Measurements from ENCODE around the gene LBX2. TPM values are rescaled to one million over a fixed set of nuclear protein-coding genes. Genes with fewer than 3 reads are reported as not detected.

The LBX2 gene
- total and polyA plus RNA-seq, 10 of the 15 experiments (the other 5 are each of a cell fraction or from before 2014, with no cell fraction given): 0.08 to 4.0 (median 0.27) TPM

GRCh38 chr2:74530239-74531187, 31.1 kb upstream of the LBX2 start (continued):
- TF ChIP-seq NKRF (conservative IDR thresholded peaks at IDR 0.05) (peak; percentile 91), CTCF (IDR thresholded peaks at IDR 0.05 in 2 of 3, conservative IDR thresholded peaks at IDR 0.05 in 1 of 3; ENCODE audit: control insufficient read depth in 2 of 3, extremely low read depth in 1 of 3, insufficient read depth in 1 of 3, low read depth in 3 of 3, low read length in 3 of 3) (no peak), GABPA (IDR thresholded peaks at IDR 0.05; ENCODE audit: low read depth) (no peak), SMC3 (IDR thresholded peaks at IDR 0.05; ENCODE audit: borderline replicate concordance, low read length) (no peak), MXI1 (IDR thresholded peaks at IDR 0.05; ENCODE audit: low read depth, low read length) (peak; percentile 94), IKZF1 (conservative IDR thresholded peaks at IDR 0.05) (peak; percentile 52), RCOR1 (conservative IDR thresholded peaks at IDR 0.05; ENCODE audit: low read depth, low read length) (0 out of 2 replicates have a peak, but pooled peaks have one; percentile 65), BMI1 (IDR thresholded peaks at IDR 0.05; ENCODE audit: borderline replicate concordance) (peak; percentile 53; the same call in 1 of the 2 replicates), SP1 (IDR thresholded peaks at IDR 0.05; ENCODE audit: low read depth, low read length) (peak; percentile 7), EP300 (IDR thresholded peaks at IDR 0.05; ENCODE audit: borderline replicate concordance in 1 of 2, control insufficient read depth in 1 of 2, low read depth in 2 of 2, low read length in 2 of 2) (peak in 1 of 2 experiments; percentile 54; a peak in 2 of 4 replicates), YBX1 (IDR thresholded peaks at IDR 0.05) (no peak), ZZZ3 (IDR thresholded peaks at IDR 0.05; ENCODE audit: control insufficient read depth, insufficient read length, low read depth) (no peak), POLR2A (IDR thresholded peaks at IDR 0.05; ENCODE audit: low read depth, low read length) (peak; percentile 85), IKZF2 (IDR thresholded peaks at IDR 0.05) (peak in 1 of 2 experiments; percentile 17; a peak in 1 of 4 replicates), RELA (IDR thresholded peaks at IDR 0.05; ENCODE audit: borderline replicate concordance, partially characterized antibody) (peak; percentile 91), JUNB (IDR thresholded peaks at IDR 0.05) (peak; percentile 30; the same call in 1 of the 2 replicates), STAT3 (IDR thresholded peaks at IDR 0.05; ENCODE audit: low read depth, low read length) (no peak), BACH1 (IDR thresholded peaks at IDR 0.05; ENCODE audit: borderline replicate concordance) (no peak), NR2F1 (conservative IDR thresholded peaks at IDR 0.05) (peak; percentile 63), RAD51 (IDR thresholded peaks at IDR 0.05) (0 out of 2 replicates have a peak, but pooled peaks have one; percentile 14), WRNIP1 (IDR thresholded peaks at IDR 0.05; ENCODE audit: borderline replicate concordance, low read depth, low read length) (no peak), YY1 (IDR thresholded peaks at IDR 0.05; ENCODE audit: low read depth, low read length) (peak; percentile 23; the same call in 1 of the 2 replicates), ATF7 (IDR thresholded peaks at IDR 0.05; ENCODE audit: low read depth) (0 out of 2 replicates have a peak, but pooled peaks have one; percentile 50), IRF4 (IDR thresholded peaks at IDR 0.05; ENCODE audit: low read depth, low read length) (0 out of 2 replicates have a peak, but pooled peaks have one; percentile 23), TAF1 (IDR thresholded peaks at IDR 0.05; ENCODE audit: borderline replicate concordance, low read depth, low read length) (peak; percentile 44; the same call in 1 of the 2 replicates), ASH2L (IDR thresholded peaks at IDR 0.05; ENCODE audit: borderline replicate concordance, low read depth) (no peak), NBN (IDR thresholded peaks at IDR 0.05) (peak; percentile 89)
